Stimulated activated CD8-positive, alpha-beta memory T cell treated with anti-CD3 and anti-CD28 coated beads, Interleukin-12 subunit alpha, Interleukin-12 subunit beta, amount 100 ng/mL, for 24 hours (primary cell): ENCODE measurements around the gene KRT3.
"Not testable (repeated sequence)": the region's sequence is repeated elsewhere in the genome, so short reads cannot be mapped to it uniquely, and the experiment has no call there.

Source experiments
- DNase-seq: peaks from one replicate; pipeline ENCODE4 v3.0.0-alpha.2; 2020; ENCODE audit errors: extremely low read depth

The KRT3 gene

DNA sequence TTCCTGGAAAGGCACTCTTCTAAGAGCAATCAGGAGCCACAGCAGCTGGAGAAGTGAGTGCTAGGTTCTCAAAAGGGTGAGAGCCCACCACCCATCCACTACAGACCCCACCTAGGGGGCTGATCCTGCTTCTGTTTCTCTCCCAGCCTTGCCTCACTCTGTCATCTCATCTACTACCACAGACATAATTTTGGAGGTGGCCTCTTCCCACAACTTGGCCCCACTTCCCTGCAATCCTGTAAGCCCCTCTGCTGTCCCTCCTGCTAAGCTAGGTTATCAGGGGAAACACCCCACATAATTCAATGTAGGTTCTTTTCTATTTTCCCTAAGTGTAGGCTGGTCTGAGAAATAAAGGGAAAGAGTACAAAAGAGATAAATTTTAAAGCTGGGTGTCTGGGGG lies 35.3 kb downstream of the KRT3 start:
- no peak for DNase-seq

DNA sequence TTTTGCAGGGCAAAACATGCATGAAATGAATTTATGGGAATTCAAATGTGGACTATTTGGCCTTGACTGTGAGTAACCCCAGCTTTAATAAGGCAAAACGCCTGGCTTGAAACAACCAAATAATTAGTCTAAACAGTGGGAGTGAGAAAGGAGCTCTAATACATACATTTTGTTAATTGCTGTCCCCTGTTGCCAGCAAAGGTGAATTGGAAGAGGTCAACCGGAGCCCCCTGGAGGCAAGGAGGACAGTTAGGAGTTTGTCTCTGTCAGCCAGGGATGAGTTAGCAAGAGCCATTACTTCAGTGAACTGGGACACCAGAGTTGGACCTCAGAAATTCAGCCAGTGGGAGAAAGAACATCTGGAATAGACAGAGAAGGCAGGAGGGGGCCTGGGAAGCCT lies 36.2 kb downstream of the KRT3 start:
- DNase-seq = no peak

DNA sequence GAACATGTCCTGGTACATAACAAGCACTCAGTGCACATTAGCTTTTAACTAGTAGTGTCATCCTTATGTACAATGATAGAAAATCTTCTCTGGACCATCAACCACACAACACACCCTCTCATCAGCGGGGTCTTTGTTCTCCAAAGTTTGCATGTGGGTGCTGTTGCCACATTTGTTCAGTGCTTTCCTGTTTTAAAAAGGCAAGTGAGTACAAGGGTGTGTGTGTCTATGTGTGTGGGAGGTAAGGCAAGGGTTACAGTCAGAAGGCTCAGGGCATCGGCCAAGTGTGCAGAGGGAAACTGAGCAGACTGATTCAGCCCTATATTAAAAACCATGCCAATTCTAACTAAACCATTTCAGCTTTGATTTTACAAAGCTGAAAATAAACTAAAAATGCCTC lies 36.7 kb downstream of the KRT3 start:
- no peak for DNase-seq

DNA sequence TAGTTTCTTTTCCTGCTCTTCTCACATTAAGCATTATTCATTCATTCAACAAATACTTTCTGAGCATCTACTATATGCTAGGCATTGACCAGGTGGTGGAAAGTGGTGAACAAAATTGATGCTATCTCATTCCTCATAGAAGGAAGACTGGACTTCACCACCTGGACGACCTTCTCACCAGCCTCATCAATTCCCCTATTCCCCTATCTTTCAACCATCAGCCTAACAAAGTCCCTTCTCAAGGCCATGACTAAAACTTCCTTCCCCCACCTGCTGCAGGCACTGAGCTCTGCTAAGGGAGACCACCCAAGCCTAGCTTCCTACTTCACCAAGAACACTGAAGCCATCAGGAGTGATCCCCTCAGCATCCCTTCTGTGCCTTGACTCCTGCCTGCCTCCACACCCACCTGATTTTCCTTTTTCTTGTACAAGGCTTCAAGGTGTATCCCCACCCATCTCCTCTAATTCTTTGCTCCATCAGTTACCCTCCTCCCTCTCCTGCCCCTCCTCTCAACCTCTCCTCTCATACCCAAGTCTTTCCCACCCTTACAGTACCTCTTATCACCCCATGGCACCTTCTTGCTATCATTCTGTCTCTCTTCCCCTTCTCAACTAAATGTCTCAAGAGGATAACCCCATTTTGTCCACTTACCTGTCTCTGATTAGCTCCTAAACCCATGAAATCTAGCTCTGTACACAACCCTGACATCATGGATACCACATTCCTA lies 38.3 kb downstream of the KRT3 start:
- DNase-seq = no peak

DNA sequence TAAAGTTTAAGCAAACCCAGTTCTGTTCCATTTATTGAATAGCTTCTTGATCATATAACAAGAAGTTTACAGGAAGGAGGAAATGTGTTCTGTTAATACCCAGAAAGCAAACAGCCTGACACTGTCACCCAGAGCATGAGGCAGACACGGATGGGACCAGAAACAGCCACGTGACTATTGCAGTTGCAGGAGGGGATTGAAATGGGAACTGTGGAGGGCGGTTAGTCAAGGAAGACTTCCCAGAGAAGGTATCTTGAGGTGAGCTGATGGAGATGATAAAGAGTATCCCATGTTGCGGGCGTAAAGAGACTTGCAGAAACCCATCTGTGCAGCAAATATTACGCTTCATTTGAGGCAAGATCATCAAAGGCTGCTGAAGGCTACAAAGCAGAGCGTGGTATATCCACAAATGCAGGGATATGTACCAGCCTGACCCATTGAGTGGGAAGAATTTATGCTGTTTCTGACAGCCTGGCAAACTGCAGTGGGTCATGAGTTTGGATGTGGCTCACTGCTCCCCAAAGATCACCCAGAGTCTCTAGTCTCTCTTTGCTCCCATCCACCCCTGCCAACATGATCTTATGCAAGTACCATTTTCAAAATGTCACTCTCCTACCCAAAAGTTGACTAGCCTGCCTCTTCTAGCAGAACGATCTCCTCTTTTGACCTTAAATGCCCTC lies 39.5 kb downstream of the KRT3 start:
- no peak for DNase-seq

DNA sequence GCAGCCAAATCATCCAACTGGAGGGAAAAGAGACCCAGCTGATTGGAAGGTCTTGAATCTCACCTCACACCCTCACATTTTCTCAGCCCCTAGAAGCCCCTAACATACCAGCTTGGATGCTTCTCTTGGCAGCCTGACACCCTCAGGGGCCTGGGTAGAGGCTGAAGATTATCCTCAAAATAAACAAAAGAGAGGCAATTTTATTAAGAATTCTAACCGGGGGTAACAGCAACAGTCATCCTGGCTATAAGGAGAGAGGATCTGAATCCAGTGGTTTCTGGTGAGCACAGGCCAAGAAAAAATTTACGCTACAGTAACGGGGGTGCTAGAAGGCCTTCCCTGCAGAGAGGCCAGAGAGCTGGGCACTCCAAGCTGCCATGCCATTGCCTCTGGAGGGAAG lies 40.4 kb downstream of the KRT3 start:
- DNase-seq = no peak

DNA sequence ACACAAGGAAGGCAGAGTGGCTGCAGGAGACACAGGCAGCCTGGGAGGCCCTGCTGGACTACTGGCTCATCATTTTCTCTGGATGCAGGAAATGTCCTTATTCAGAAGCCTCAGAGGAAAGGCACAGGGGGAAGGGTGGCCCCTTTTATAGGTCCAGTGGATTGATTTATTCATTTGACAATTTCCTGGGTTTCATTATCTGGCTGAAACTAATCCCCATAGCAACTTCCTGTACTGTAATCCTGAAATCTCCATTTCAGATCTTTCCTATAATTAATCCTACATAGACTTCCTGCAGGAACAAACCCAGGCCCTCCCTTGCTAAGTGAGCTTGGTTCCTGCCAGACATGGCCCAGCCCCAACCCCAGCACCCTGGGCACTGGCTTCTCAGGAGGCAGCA lies 41.8 kb downstream of the KRT3 start:
- DNase-seq = no peak

DNA sequence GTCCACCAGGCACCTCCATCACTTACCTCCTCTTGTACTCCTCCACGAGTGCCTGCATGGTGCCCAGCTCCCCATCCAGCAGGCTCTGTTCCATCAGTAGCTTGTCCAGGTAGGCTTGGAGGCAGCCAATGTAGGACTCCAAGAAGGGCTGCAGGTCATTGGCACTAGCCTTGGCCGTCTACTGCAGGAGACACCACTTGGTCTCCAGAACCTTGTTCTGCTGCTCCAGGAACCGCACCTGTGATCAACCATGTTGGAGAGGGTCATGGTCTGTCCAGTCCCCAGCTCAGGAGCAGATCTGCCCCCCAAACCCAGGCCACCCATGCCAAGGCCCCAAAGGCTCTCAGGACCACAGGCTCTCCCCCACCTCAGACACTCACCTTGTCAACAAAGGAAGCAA lies 42.6 kb downstream of the KRT3 start:
- DNase-seq = no peak

DNA sequence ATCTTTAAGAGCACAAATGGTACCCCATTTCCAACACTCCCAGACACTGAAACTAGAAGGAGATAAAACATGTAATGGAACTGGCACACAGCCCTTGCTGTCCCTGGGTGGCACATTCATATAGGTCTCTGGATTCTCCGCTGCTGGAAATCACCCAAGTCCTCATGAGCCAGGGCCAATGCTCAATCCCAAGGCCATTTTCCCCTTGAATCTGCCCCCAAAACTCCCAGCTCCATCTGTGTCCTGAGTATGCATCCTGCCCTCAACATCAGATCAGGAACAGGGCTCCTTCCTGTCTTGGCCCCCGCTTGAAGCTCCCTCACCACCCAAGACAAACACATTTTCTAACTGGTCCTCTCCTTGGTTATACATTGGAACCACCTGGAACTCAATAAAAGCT lies 43.4 kb downstream of the KRT3 start:
- DNase-seq = no peak

DNA sequence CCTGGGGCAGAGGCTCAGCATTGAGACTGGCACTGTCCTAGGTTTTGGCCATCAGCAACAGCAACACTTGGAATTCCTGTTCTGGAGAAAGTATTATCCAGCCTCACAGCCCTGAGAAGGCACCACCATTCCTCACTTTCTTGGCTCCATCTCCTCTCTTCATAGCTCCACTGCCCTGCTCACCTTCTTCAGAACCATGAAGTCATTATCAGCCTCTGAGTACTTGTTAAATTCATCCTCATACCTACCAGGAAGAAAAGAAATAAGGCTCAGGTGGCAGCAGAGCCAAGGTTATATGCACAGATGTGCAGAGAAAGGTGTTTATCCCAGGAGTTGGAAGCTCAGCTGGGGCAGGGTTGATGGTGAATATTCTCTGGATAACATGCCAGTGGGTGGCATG lies 44.1 kb downstream of the KRT3 start:
- no peak for DNase-seq

DNA sequence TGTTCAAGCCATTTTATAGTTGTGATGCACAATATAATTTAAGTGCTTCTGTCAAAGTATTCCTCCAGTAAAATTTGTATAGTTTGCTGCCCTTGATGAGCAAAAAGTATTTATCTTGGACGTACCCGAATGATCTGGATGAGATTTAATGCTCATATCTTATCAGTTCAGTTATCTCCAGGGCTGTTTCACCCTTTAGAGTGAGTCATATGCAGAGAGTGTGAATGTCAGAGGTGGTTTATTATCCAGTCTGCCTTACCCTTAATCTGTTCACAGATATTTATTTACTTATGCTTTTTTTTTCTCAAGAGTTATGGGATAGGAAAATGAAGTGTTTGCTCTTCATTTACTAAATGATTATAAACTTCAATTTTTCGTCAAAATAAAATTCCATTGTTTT lies 45.4 kb downstream of the KRT3 start:
- DNase-seq = not testable (repeated sequence)

DNA sequence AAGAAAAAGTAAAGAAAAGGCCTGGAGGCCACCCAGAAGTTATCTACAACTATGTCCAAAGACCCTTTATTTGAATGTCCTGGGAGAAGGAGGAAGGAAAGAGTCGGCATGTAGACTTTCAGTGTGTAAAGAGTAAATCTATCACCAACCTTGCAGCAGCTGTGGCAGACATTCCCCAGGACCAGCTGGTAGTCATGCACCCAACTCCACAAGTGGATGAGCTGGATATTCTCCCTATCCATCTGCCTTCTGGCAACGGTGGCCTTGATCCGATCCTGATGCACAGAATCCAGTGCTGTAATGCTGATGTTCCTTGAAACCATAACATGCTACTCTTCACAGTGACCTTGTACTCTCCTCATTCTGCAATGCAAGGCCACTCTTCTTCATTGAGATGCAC lies 46.1 kb downstream of the KRT3 start:
- no peak for DNase-seq

DNA sequence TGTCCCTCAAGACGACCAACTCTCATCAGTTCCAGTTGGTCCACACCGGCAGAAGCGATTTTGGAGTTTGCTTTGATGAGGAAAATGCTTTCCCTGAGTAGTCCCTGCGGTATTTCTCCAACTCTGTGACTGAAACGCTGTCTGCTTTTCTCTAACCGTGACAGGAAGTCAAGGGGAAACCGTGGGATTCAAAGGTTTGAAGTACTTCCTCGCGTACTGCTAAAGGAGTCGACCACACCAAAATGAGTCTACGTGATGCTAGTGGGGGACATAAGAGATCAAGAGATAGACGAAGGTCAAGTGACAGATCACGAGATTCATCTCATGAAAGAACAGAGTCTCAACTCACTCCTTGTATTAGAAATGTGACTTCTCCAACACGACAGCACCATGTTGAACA lies 47.3 kb downstream of the KRT3 start:
- no peak for DNase-seq

DNA sequence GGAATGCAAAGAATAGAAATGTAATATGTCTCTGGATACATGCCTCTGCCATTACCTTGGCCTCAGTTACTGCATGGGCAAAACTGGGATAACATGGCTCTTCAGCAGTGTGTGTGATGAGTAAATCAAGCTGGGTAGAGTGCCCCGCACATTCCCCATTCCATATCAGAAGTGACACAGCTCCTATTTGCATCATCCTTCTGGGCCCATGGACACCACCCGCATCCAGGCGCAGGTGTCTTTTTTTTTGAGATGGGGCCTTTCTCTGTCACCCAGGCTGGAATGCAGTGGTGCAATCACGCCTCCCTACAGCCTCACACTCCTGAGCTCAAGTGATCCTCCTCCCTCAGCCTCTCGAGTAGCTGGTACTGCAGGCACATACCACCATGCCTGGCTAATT lies 50.4 kb downstream of the KRT3 start:
- DNase-seq = no peak

DNA sequence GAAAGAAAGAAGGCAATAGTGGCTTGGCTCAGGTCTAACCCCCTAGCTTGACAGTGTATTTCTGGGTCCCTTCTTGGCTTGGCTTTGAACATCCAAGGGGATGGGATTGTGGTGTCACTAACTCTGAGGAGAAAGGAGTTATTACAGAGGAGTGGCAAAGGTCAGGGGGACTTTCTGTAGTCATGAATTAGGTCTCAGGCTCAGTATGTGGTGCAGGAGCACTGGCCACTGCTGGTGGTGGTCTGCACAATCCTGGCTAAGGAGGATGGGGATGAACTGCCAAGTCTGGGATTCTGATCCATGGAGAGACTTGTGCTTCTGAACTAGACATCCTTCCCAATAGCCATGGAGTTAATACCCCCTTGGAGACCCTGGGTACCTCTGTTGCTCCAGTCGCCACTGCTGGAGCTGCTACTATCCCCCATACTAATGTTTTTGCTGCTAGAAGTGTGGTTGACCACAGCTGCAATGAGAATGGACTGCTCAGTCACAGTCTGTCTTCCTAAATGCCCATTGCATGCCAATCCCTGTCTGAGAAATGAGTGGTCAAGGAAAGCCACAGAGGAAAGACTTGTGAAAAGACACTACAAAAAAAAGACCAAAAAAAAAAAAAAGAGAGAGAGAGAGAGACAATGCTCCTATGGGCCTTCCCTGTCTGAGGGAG lies 51.3 kb downstream of the KRT3 start:
- DNase-seq = no peak

DNA sequence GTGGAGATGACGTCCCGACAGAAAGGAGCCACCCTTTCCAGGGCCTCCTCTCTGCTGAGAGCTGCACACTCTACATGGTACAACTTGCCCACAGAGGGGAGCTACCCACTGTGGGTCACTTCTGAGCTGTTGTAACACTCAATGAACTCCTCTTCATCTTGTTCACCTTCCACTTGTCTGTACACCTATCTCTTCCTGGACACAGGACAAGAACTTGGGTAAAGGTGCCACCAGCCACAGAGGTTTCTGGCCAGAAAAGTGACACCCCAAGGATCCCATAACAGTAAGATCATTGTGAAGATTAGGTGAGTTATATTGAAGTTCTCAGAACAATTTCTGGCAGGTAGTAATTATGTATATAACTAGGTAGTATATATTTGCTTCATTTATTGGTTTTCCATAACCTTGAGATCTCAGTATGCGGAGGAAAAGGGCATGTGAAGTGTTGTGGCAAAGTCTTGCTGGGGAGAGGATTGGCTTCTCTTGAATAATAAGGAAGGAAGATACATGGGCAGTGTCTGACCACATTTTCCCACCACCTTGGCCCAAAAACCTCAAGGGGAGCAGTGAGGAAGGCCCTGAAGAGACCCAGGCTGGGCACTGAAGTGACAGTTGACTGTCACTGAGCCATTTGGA lies 53.0 kb downstream of the KRT3 start:
- DNase-seq = no peak

DNA sequence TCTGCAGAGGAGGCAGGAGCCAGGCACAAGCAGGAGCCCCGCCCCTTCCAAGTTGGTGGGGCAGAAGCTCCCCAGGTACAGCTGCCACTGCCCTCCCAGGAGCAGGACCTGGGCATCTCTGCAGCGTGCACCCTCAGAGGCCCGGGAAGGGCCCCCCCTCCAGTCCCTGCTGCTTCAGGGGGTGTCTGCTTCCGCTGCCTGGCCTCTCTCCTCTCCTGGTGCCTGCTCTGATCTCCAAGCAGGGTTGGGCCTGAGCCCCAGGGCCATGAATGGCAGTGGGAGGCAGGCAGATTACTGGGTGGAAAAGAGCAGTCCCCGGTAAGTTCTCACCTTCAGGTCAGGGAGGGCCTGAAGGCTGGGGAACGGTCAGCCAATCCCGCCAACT lies 53.7 kb downstream of the KRT3 start:
- DNase-seq = no peak

DNA sequence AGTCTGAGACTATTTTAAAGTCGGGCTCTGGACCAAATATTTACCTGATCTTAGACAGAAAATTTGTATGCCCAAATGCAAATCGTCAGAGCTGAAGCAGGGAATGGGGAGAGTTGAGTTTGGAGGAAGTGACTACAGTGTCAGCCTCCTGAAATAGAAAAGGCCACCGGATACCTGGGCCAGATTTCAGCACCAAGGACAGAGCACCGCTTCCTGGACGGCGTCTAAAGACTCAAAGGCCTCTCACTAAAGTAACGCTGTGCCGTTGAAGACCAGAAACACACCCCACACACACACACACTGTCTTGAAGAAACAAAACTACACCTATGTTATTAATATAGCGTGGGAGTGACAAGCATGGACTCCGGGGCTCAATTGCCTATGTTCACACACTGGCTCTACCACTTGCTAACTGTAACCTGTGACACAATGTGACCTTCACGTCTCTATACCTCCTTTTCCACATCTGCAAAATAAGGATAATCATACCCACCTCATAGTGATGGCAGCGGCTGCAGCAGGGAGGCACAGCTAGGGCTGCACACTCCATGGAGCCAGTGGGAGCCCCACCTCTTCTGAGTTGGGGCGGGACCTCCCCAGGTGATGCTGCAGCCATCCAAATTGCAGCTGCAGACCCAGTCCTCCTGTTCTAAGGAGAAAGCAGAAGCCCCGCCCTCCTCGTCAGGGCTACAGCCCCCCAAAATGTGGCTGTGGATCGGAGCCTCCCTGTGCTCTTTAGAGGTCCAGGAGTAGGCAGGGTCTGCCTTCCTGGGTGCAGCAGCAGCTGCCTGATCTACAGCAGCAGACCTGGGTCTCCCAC lies 54.3 kb downstream of the KRT3 start:
- peak; percentile 21 for DNase-seq

DNA sequence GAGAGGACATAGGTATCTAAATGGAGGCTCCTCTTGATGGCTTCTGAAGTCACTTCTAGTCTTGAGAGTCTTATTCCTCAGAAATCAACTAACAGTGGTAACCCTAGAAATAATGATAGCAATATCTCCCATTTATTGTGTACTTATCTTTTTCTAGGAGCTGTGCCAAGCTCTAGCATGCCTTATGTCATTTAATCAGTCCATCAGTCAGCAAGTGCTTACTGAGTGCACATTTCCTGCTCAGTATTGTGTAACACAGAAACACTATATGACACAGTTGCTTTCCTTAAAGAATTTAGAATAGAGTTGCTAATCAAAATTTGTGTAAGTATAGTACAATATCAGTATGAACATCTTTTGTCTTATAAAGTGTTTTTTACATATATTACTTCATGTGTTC lies 55.3 kb downstream of the KRT3 start:
- no peak for DNase-seq

DNA sequence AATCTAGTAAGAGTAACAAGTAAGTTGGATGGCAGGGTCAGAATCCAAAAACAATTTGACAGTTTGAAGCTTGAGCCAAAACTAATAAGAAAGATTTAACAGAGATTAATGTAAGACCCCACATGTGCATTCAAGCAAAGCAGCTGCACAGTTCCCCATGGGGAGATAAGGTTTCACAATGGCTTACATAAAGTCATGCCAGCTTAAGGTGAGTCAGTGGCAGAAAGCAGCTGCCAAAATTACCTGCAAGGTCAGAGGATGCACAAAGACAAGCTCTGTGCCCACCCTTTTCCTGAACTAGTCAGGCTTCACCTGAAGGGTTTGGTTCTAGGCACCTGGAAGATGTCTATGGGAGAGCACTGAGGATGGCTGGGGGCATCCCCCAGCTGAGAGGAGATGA lies 56.0 kb downstream of the KRT3 start:
- DNase-seq = no peak
